ENCODE data around the gene ATG3. TPM values are rescaled to one million over a fixed set of nuclear protein-coding genes. Genes with fewer than 3 reads are reported as not detected.

The ATG3 gene
- total RNA-seq, 4 donors from 2014 or later: 34.2 to 61.9 (median 50.7) TPM

DNA sequence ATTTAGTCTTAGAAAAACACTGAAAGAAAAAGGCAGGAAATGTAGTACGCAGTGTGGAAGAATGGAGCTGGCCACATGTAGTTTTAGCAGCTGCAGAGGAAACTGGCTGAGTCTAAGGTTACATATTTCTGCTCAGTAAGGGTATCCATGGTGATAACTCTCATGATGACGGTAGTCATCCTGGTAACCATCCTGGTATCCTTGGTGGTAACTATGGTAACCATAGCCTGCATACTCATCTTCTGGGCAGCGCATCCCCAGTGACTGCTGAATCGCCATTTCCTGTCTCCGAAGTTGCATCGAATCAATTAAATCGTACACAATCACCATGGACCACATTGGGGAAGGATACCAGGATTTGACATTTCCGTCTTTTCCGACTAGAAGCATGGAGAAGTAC is 43.5 kb upstream of the ATG3 start:
- no peaks in the 10 kb centered on the region for H3K9me3 ChIP-seq
- ATAC-seq (no peak), DNase-seq (no peak)
- TF ChIP-seq, protein P1, sequence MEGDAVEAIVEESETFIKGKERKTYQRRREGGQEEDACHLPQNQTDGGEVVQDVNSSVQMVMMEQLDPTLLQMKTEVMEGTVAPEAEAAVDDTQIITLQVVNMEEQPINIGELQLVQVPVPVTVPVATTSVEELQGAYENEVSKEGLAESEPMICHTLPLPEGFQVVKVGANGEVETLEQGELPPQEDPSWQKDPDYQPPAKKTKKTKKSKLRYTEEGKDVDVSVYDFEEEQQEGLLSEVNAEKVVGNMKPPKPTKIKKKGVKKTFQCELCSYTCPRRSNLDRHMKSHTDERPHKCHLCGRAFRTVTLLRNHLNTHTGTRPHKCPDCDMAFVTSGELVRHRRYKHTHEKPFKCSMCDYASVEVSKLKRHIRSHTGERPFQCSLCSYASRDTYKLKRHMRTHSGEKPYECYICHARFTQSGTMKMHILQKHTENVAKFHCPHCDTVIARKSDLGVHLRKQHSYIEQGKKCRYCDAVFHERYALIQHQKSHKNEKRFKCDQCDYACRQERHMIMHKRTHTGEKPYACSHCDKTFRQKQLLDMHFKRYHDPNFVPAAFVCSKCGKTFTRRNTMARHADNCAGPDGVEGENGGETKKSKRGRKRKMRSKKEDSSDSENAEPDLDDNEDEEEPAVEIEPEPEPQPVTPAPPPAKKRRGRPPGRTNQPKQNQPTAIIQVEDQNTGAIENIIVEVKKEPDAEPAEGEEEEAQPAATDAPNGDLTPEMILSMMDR (IDR thresholded peaks at IDR 0.05 in 4 of 5, conservative IDR thresholded peaks at IDR 0.05 in 1 of 5): no peak
- TF ChIP-seq POLR2A (IDR thresholded peaks at IDR 0.05): no peak
- intact Hi-C loops (cut with DNase I; ENCODE audit: low total_unique reads) (no loop called here), in situ Hi-C loops (cut with MboI; ENCODE audit: low sequenced_read_pairs in 4 of 4) (no loop called here)
- no peaks in the 10 kb centered on the region for H3K27me3 ChIP-seq
- no peaks in the 10 kb centered on the region for H3K36me3 ChIP-seq
- H3K4me3 ChIP-seq: no peak overlapping the region
- no peaks in the 10 kb centered on the region for H3K4me1 ChIP-seq
- no peak overlapping the region for H3K27ac ChIP-seq

DNA sequence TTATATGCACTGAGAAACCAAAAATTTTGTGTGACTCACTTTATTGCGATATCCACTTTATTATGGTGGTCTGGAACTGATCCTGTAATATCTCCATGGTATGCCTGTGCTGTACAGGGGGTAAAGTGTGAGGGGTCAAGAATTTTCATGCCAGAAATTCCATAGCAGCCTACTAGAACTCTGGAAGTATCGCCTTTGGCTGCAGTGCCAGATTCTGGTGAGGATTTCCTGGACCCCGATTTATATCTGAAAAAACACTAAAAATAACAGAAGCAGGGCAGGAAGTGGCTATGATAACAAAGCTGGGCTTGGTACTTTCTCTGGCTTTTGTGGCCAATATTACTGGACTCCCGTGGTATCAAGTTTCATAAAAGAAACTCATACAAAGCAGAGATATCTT is 42.8 kb upstream of the ATG3 start:
- DNase-seq (no peak), ATAC-seq (no peak)
- Histone ChIP-seq H3K27ac (no peak overlapping the region), H3K4me3 (no peak overlapping the region), H3K27me3 (no peaks in the 10 kb centered on the region), H3K36me3 (no peaks in the 10 kb centered on the region), H3K9me3 (no peaks in the 10 kb centered on the region), H3K4me1 (no peaks in the 10 kb centered on the region)
- in situ Hi-C loops (cut with MboI; ENCODE audit: low sequenced_read_pairs in 4 of 4): no loop called here
- intact Hi-C loops (cut with DNase I; ENCODE audit: low total_unique reads): no loop called here
- no peak for TF ChIP-seq POLR2A (IDR thresholded peaks at IDR 0.05)
- TF ChIP-seq, protein P1 (IDR thresholded peaks at IDR 0.05 in 4 of 5, conservative IDR thresholded peaks at IDR 0.05 in 1 of 5): no peak

DNA sequence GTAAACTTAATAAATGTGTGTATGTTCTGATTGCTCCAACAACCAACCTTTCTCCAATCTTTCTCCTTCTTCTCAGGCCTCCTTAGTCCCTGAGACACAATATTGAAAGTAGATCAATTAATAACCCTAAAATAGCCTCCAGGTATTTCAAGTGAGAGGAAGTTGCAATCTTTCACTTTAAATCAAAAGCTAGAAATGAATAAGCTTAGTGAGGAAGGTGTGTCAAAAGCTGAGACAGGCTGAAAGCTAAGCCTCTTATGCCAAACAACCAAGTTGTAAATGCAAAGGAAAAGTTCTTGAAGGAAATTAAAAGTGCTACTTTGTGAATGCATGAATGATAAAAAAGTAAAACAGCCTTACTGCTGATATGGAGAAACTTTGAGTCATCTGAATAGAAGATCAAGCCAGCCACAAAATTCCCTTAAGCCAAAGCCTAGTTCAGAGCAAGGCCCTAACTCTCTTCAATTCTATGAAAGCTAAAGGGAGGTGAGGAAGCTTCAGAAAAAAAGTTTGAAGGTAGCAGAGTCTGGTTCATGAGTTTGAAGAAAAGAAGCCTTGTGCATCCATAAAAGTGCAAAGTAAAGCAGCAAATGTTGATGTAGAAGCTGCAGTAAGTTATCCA is 40.6 kb upstream of the ATG3 start:
- DNase-seq: no peak
- H3K27me3 ChIP-seq: no peaks in the 10 kb centered on the region
- no peak overlapping the region for H3K27ac ChIP-seq
- in situ Hi-C loops (cut with MboI; ENCODE audit: low sequenced_read_pairs in 4 of 4) (no loop called here), intact Hi-C loops (cut with DNase I; ENCODE audit: low total_unique reads) (no loop called here)
- H3K36me3 ChIP-seq: peaks cover 0 to 4% of the 10 kb centered on the region in 2 donors
- no peaks in the 10 kb centered on the region for H3K9me3 ChIP-seq
- no peak overlapping the region for H3K4me3 ChIP-seq
- no peak for TF ChIP-seq POLR2A (IDR thresholded peaks at IDR 0.05)
- TF ChIP-seq, protein P1 (IDR thresholded peaks at IDR 0.05 in 4 of 5, conservative IDR thresholded peaks at IDR 0.05 in 1 of 5): no peak
- no peaks in the 10 kb centered on the region for H3K4me1 ChIP-seq
- no peak for ATAC-seq

DNA sequence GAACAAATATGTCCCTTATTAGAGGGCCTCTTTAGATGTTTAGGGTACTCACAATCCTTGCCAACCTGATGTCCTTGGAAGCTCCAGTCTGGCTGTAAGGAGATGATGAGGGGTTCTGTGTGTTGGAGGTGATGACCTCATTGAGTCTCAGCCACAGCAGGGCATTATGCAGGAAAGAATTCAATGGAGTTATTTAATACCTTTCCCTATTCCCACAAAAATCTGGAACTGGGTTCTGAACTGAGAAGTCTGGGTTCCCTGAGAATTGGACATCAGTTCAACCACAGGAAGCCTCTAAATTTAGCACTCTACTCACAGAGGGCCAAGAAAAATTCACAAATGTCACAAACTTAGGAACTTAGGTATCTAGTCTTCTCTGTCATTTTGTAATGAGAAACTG is 37.0 kb upstream of the ATG3 start:
- in situ Hi-C loops (cut with MboI; ENCODE audit: low sequenced_read_pairs in 4 of 4) (no loop called here), intact Hi-C loops (cut with DNase I; ENCODE audit: low total_unique reads) (no loop called here)
- no peak for DNase-seq
- Histone ChIP-seq H3K27ac (no peak overlapping the region), H3K4me3 (no peak overlapping the region), H3K27me3 (no peaks in the 10 kb centered on the region), H3K4me1 (no peaks in the 10 kb centered on the region), H3K36me3 (peaks cover 0 to 11% of the 10 kb centered on the region in 2 donors), H3K9me3 (no peaks in the 10 kb centered on the region)
- TF ChIP-seq POLR2A (IDR thresholded peaks at IDR 0.05): no peak
- TF ChIP-seq, protein P1 (IDR thresholded peaks at IDR 0.05 in 4 of 5, conservative IDR thresholded peaks at IDR 0.05 in 1 of 5): no peak
- ATAC-seq: no peak

DNA sequence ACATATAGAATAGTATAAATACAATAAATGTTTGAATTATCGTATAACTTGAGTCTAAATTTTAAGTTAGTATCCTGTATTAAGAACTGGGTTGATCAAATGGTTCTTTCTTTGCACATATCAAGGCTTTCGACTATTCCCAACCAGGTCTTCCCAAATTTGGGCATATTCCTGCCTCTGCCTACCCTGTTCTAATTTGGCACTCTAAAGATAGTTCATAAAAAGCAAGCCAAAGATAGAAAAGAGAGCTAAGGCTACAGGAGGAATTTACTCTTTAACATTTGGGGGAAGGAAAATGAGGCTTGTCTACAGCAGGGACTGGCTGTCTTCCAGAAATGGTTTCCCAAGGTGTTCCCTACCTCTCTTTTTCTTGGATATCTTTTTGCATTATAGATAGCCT is 36.2 kb upstream of the ATG3 start:
- Histone ChIP-seq H3K36me3 (peaks cover 0 to 14% of the 10 kb centered on the region in 2 donors), H3K4me3 (no peak overlapping the region), H3K27ac (no peak overlapping the region), H3K4me1 (no peaks in the 10 kb centered on the region), H3K9me3 (no peaks in the 10 kb centered on the region), H3K27me3 (no peaks in the 10 kb centered on the region)
- DNase-seq: no peak
- no peak for TF ChIP-seq POLR2A (IDR thresholded peaks at IDR 0.05)
- TF ChIP-seq, protein P1 (IDR thresholded peaks at IDR 0.05 in 4 of 5, conservative IDR thresholded peaks at IDR 0.05 in 1 of 5): no peak
- in situ Hi-C loops (cut with MboI; ENCODE audit: low sequenced_read_pairs in 4 of 4): no loop called here
- intact Hi-C loops (cut with DNase I; ENCODE audit: low total_unique reads): no loop called here
- no peak for ATAC-seq

All from gastrocnemius medialis (tissue), 4 donors.